ENCODE measurements around the gene FAM98A. TPM values are rescaled to one million over a fixed set of nuclear protein-coding genes. Genes with fewer than 3 reads are reported as not detected.

FAM98A gene
- total and polyA plus RNA-seq, 10 of the 15 experiments (the other 5 are each of a cell fraction or from before 2014, with no cell fraction given): 29.7 to 231 (median 80.2) TPM

DNA sequence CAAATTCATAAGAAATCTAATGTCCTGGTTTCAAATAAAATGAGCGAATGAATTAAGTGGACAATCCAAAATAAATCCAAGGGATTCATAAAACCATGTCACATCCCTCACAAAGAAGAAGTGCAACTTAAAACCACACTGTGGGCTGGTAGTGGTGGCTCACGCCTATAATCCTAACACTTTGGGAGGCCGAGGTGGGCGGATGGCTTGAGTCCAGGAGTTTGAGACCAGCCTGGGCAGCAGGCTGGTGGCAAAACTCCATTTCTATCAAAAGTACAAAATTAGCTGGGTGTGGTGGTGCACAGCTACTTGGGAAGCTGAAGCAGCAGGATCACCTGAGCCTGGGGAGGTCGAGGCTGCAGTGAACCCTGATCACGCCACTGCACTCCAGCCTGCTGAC is 25.4 kb downstream of the FAM98A start:
- H3K9me3 ChIP-seq (replicated peaks; ENCODE audit: control insufficient read depth, insufficient read depth, low read length): no peaks in the 10 kb centered on the region
- ChIA-PET RAD21 (ENCODE audit: unreplicated experiment) (interaction anchor here (1.5 to 4.9 kb wide), 2 partner anchors 10 to 98 kb away, joined by 5 to 21 read pairs; no protein-coding TSS in a partner anchor), SMC1A (ENCODE audit: uncharacterized antibody, unreplicated experiment) (interaction anchor here (1.1 to 2.8 kb wide), 5 partner anchors 10 to 161 kb away, joined by 3 to 10 read pairs (median 4); partner anchors contain the start of gene RASGRP3), POLR2A (no interaction called here), CTCF (interaction anchor here (1.2 to 2.8 kb wide), 4 partner anchors 10 to 161 kb away, joined by 3 to 8 read pairs (median 6); partner anchors contain the start of gene RASGRP3)
- intact Hi-C loops (cut with micrococcal nuclease; ENCODE audit: unreplicated experiment) (no loop called here), in situ Hi-C loops (cut with MboI) (no loop called here)
- no peaks in the 10 kb centered on the region for H4K20me1 ChIP-seq (ENCODE audit: control insufficient read depth, insufficient read depth)
- BruUV-seq (replicated peaks): no TSS peak
- H3K4me1 ChIP-seq (ENCODE audit: control insufficient read depth, insufficient read depth, low read length): no peaks in the 10 kb centered on the region
- no peaks in the 10 kb centered on the region for H3K36me3 ChIP-seq (ENCODE audit: control insufficient read depth in 2 of 2, insufficient read depth in 2 of 2, low read length in 1 of 2)
- no peak overlapping the region for H3K27ac ChIP-seq (ENCODE audit: control insufficient read depth, insufficient read depth)
- H3K4me2 ChIP-seq (ENCODE audit: control insufficient read depth, insufficient read depth): no peak overlapping the region
- H3K4me3 ChIP-seq: no peak overlapping the region
- ATAC-seq (no peak), DNase-seq (ENCODE audit: low read depth, low spot score) (no peak), FAIRE-seq (no peak)
- TF ChIP-seq TCF3 (IDR thresholded peaks at IDR 0.05; ENCODE audit: borderline replicate concordance, insufficient read depth, low read depth, low read length) (no peak), SIN3A (IDR thresholded peaks at IDR 0.05; ENCODE audit: low read depth, low read length) (no peak), RELA (IDR thresholded peaks at IDR 0.05; ENCODE audit: borderline replicate concordance, partially characterized antibody) (no peak), CHD4 (IDR thresholded peaks at IDR 0.05) (no peak), NR2C2 (IDR thresholded peaks at IDR 0.05; ENCODE audit: borderline replicate concordance, control insufficient read depth, insufficient read length, low read depth) (no peak)
- H2AFZ ChIP-seq (ENCODE audit: control insufficient read depth, low read depth, low read length): no peak overlapping the region
- WGBS (ENCODE audit: insufficient coverage, insufficient replicate concordance, low lambda C conversion rate, missing lambda C conversion rate): 93% methylated on average over 6 of the region's 6 CpGs
- no peak overlapping the region for H3K9ac ChIP-seq (ENCODE audit: control insufficient read depth, insufficient read depth, low read length)
- no peaks in the 10 kb centered on the region for H3K27me3 ChIP-seq (replicated peaks in 1 of 2; ENCODE audit: control insufficient read depth in 2 of 2, insufficient read depth in 2 of 2, low read length in 1 of 2)
- H3K79me2 ChIP-seq (ENCODE audit: control insufficient read depth, insufficient read depth, low read length): no peaks in the 10 kb centered on the region

DNA sequence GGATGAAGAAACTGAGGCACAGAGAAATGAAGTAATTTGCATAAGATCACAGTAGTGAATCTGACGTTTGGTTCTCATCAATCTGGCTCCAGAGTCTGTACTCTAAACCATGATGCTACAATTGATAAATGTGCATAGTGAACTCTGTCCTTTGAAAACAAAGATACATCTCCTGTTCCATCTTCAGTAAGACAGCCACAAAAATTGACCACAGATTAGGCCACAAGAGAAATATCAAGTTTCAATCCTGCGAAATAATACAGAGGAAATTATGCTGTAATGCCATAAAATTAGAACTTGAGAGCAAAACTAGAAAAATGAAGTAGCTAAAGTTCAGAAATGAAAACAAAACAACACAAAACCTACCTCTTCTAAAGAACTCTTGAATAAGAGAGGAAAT is 28.4 kb downstream of the FAM98A start:
- TF ChIP-seq RUNX3 (IDR thresholded peaks at IDR 0.05; ENCODE audit: low read length) (peak; percentile 90), ZSCAN29 (IDR thresholded peaks at IDR 0.05) (no peak), JUNB (IDR thresholded peaks at IDR 0.05) (peak; percentile 31; the same call in 1 of the 2 replicates), NFIC (IDR thresholded peaks at IDR 0.05; ENCODE audit: low read depth, low read length) (peak; percentile 57; the same call in 1 of the 2 replicates)
- TF ChIP-seq, protein P1, sequence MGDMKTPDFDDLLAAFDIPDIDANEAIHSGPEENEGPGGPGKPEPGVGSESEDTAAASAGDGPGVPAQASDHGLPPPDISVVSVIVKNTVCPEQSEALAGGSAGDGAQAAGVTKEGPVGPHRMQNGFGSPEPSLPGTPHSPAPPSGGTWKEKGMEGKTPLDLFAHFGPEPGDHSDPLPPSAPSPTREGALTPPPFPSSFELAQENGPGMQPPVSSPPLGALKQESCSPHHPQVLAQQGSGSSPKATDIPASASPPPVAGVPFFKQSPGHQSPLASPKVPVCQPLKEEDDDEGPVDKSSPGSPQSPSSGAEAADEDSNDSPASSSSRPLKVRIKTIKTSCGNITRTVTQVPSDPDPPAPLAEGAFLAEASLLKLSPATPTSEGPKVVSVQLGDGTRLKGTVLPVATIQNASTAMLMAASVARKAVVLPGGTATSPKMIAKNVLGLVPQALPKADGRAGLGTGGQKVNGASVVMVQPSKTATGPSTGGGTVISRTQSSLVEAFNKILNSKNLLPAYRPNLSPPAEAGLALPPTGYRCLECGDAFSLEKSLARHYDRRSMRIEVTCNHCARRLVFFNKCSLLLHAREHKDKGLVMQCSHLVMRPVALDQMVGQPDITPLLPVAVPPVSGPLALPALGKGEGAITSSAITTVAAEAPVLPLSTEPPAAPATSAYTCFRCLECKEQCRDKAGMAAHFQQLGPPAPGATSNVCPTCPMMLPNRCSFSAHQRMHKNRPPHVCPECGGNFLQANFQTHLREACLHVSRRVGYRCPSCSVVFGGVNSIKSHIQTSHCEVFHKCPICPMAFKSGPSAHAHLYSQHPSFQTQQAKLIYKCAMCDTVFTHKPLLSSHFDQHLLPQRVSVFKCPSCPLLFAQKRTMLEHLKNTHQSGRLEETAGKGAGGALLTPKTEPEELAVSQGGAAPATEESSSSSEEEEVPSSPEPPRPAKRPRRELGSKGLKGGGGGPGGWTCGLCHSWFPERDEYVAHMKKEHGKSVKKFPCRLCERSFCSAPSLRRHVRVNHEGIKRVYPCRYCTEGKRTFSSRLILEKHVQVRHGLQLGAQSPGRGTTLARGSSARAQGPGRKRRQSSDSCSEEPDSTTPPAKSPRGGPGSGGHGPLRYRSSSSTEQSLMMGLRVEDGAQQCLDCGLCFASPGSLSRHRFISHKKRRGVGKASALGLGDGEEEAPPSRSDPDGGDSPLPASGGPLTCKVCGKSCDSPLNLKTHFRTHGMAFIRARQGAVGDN (IDR thresholded peaks at IDR 0.05): no peak
- TF ChIP-seq, protein P2, sequence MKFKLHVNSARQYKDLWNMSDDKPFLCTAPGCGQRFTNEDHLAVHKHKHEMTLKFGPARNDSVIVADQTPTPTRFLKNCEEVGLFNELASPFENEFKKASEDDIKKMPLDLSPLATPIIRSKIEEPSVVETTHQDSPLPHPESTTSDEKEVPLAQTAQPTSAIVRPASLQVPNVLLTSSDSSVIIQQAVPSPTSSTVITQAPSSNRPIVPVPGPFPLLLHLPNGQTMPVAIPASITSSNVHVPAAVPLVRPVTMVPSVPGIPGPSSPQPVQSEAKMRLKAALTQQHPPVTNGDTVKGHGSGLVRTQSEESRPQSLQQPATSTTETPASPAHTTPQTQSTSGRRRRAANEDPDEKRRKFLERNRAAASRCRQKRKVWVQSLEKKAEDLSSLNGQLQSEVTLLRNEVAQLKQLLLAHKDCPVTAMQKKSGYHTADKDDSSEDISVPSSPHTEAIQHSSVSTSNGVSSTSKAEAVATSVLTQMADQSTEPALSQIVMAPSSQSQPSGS (IDR thresholded peaks at IDR 0.05; ENCODE audit: low read length): 0 out of 2 replicates have a peak, but pooled peaks have one; percentile 36
- no TSS peak for BruUV-seq (replicated peaks)
- H4K20me1 ChIP-seq (ENCODE audit: control insufficient read depth, insufficient read depth): no peaks in the 10 kb centered on the region
- in situ Hi-C loops (cut with MboI): no loop called here
- CTCF ChIA-PET: interaction anchor here (1.5 kb wide), 1 partner anchor 12 kb away, joined by 6 read pairs; no protein-coding TSS in a partner anchor
- RAD21 ChIA-PET (ENCODE audit: unreplicated experiment): interaction anchor here (1.1 kb wide), 1 partner anchor 18 kb away, joined by 3 read pairs; no protein-coding TSS in a partner anchor
- no peaks in the 10 kb centered on the region for H3K9me3 ChIP-seq (replicated peaks; ENCODE audit: control insufficient read depth, insufficient read depth, low read length)
- ATAC-seq (peak; percentile 57), DNase-seq (ENCODE audit: low read depth, low spot score) (no peak), FAIRE-seq (peak; percentile 41)
- H3K9ac ChIP-seq (ENCODE audit: control insufficient read depth, insufficient read depth, low read length): no peak overlapping the region
- intact Hi-C loops (cut with micrococcal nuclease; ENCODE audit: unreplicated experiment): no loop called here
- no peaks in the 10 kb centered on the region for H3K79me2 ChIP-seq (ENCODE audit: control insufficient read depth, insufficient read depth, low read length)
- H3K27ac ChIP-seq (ENCODE audit: control insufficient read depth, insufficient read depth): no peak overlapping the region
- H2AFZ ChIP-seq (ENCODE audit: control insufficient read depth, low read depth, low read length): no peak overlapping the region
- POLR2A ChIA-PET: no interaction called here
- H3K4me1 ChIP-seq (ENCODE audit: control insufficient read depth, insufficient read depth, low read length): no peaks in the 10 kb centered on the region
- SMC1A ChIA-PET (ENCODE audit: uncharacterized antibody, unreplicated experiment): interaction anchor here (0.6 kb wide), 1 partner anchor 114 kb away, joined by 3 read pairs; no protein-coding TSS in a partner anchor
- H3K36me3 ChIP-seq (ENCODE audit: control insufficient read depth in 2 of 2, insufficient read depth in 2 of 2, low read length in 1 of 2): peaks cover 0 to 7% of the 10 kb centered on the region in 2 experiments; a peak in 1 of 4 replicates
- WGBS (ENCODE audit: insufficient coverage, insufficient replicate concordance, low lambda C conversion rate, missing lambda C conversion rate): 34% methylated on average over 2 of the region's 2 CpGs
- H3K4me3 ChIP-seq: no peak overlapping the region
- H3K27me3 ChIP-seq (replicated peaks in 1 of 2; ENCODE audit: control insufficient read depth in 2 of 2, insufficient read depth in 2 of 2, low read length in 1 of 2): no peaks in the 10 kb centered on the region
- no peak overlapping the region for H3K4me2 ChIP-seq (ENCODE audit: control insufficient read depth, insufficient read depth)
